ENCODE results near the gene VHLL. TPM values are rescaled to one million over a fixed set of nuclear protein-coding genes. Genes with fewer than 3 reads are reported as not detected.

The VHLL gene
- total and polyA plus RNA-seq, 7 experiments from 2014 or later = not detected

DNA sequence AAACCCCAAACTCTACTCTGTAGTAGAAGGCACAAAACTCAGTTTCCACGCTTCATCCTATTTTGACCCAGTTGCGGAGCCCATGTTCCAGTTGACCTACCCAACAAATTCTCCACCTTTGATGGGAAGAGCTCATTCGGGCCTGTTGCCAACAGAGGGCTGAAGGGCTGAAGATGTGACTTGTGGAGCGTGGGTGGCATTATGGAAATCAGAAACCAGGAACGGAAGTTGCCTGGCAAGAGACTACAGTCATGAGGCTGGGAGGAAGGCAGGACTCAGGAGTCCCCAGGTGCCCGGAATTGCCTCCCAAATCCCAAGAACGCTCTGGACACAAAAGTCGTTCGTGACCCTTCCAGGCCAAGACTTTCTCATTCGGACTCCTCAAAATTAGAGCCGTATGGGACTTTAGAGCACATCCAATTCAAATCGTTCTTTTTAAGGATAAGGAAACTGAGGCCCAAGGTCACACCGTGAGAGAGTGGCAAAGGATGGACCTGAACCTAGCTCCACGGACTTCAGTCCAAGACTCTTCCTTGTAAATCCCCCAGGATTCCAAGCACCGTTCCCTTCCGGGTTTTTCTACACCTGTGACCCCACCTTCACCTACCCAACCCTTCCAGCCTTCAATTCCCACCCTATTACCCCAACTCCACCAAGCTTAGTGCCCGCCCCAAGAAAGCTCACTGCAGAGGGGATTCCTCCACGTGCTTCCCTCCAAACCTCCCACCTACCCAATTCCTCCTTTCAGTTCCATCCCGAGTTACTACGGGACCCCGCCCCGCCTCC lies 17.2 kb downstream of the VHLL start:
- peak overlapping the region; percentile 93 for H3K4me3 ChIP-seq (ENCODE audit: low read length)
- no peaks in the 10 kb centered on the region for H3K9me3 ChIP-seq (ENCODE audit: control insufficient read depth in 2 of 3, low read length in 3 of 3)
- Mint-ChIP-seq H3K27me3 (peaks cover 0 to 3% (median 0%) of the 10 kb centered on the region in 5 donors), H3K9me3 (no peaks in the 10 kb centered on the region), H3K4me1 (peaks cover 29 to 51% (median 40%) of the 10 kb centered on the region in 7 donors), H3K4me3 (peak overlapping the region; percentile 85 to 99 (median 94)), H3K36me3 (peaks cover 6 to 24% (median 11%) of the 10 kb centered on the region in 5 donors), H3K27ac (peak overlapping the region; percentile 89 to 98 (median 94))
- H3K27me3 ChIP-seq (ENCODE audit: control insufficient read depth in 2 of 2, insufficient read depth in 2 of 2, low read length in 2 of 2) = no peaks in the 10 kb centered on the region
- ChIA-PET POLR2A (interaction anchor here (0.5 to 3.8 kb wide), 17 partner anchors 11 to 673 kb away, joined by 3 to 28 read pairs (median 3); partner anchors contain the start of genes CCT3, GLMP, GON4L and MEF2D), CTCF (interaction anchor here (0.5 to 1.4 kb wide), 2 partner anchors 12 to 56 kb away, joined by 3 read pairs; partner anchors contain the start of genes CCT3 and TSACC)
- H3K4me1 ChIP-seq (ENCODE audit: control insufficient read depth in 2 of 2, insufficient read depth in 2 of 2, low read length in 2 of 2) = peaks cover 15 to 22% of the 10 kb centered on the region in 2 donors
- intact Hi-C loops (cut with micrococcal nuclease) = loop anchor here (1.0 to 2.0 kb wide), 12 partner anchors 13 to 485 kb away; partner anchors contain the start of genes GLMP (in 2 of the 2), LAMTOR2 (in 2 of the 2), PRCC (in 2 of the 2) and SLC25A44 (in 2 of the 2)
- DNase-seq = peak in 1 of 9 donors; percentile 42
- no peak for ATAC-seq
- peak overlapping the region; percentile 89 for H3K27ac ChIP-seq (ENCODE audit: low read depth, low read length)
- peaks cover 7 to 27% (median 15%) of the 10 kb centered on the region in 3 experiments for H3K36me3 ChIP-seq (ENCODE audit: control insufficient read depth in 2 of 3, insufficient read depth in 3 of 3, low read length in 3 of 3)

DNA sequence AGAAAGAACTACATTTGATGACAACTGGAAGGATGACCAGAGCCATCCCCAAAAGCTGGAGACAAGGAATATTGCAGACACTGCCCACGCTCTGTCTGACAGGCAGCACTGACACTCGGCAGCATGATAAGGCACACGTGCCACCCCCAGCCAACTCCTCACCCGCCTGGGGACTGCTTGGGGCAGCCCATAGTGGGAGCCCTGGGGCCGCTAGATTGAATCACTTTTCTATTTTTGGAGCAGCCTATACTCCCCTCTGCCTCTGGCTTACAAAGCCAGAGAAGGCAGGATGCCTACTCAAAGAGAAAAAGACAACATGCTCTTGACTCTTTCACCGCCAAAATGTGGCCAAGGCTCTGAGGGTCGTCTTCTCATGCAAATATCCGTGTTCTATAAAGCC lies 17.8 kb downstream of the VHLL start:
- Mint-ChIP-seq H3K9me3 (no peaks in the 10 kb centered on the region), H3K27ac (peak overlapping the region in 8 of 9 donors; percentile 61 to 95 (median 92)), H3K27me3 (peaks cover 0 to 3% (median 0%) of the 10 kb centered on the region in 5 donors), H3K4me1 (peaks cover 29 to 51% (median 40%) of the 10 kb centered on the region in 7 donors), H3K36me3 (peaks cover 8 to 28% (median 14%) of the 10 kb centered on the region in 5 donors), H3K4me3 (peak overlapping the region; percentile 85 to 99 (median 94))
- Histone ChIP-seq H3K4me3 (ENCODE audit: low read length) (peak overlapping the region; percentile 93), H3K27me3 (ENCODE audit: control insufficient read depth in 2 of 2, insufficient read depth in 2 of 2, low read length in 2 of 2) (no peaks in the 10 kb centered on the region), H3K36me3 (ENCODE audit: control insufficient read depth in 2 of 3, insufficient read depth in 3 of 3, low read length in 3 of 3) (peaks cover 10 to 33% (median 21%) of the 10 kb centered on the region in 3 experiments), H3K9me3 (ENCODE audit: control insufficient read depth in 2 of 3, low read length in 3 of 3) (no peaks in the 10 kb centered on the region), H3K27ac (ENCODE audit: low read depth, low read length) (peak overlapping the region; percentile 89), H3K4me1 (ENCODE audit: control insufficient read depth in 2 of 2, insufficient read depth in 2 of 2, low read length in 2 of 2) (peaks cover 15 to 22% of the 10 kb centered on the region in 2 donors)
- ChIA-PET CTCF (interaction anchor here (0.5 to 1.4 kb wide), 3 partner anchors 13 to 57 kb away, joined by 3 read pairs; partner anchors contain the start of genes CCT3 and TSACC), POLR2A (interaction anchor here (1.1 to 3.8 kb wide), 7 partner anchors 10 to 591 kb away, joined by 3 to 28 read pairs (median 5); partner anchors contain the start of genes CCT3, GON4L, PMF1 and TSACC)
- DNase-seq (peak in 4 of 9 donors; percentile 12 to 47 (median 30)), ATAC-seq (no peak)
- intact Hi-C loops (cut with micrococcal nuclease) = no loop called here

DNA sequence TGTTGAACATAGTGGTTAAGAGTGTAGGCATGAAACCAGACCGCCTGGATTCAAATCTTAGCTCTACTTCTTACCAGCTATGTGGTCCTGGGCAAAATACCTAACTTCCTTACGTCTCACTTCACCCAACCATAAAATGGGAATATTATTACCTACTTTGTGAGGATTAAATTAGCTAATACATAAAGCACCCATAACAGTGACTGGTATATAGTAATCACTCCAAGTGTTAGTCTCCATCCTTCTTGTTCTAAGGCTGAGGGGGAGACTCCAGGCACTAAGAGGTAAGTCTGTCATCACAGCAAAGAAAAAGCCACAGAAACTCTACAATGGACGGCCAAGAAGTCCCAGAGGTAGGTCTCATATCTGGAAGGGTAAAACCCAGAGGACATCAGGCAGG lies 19.3 kb downstream of the VHLL start:
- H3K4me1 Mint-ChIP-seq = peaks cover 29 to 45% (median 40%) of the 10 kb centered on the region in 7 donors
- peak overlapping the region in 6 of 10 donors; percentile 15 to 97 (median 48) for H3K4me3 Mint-ChIP-seq
- no peaks in the 10 kb centered on the region for H3K27me3 ChIP-seq (ENCODE audit: control insufficient read depth in 2 of 2, insufficient read depth in 2 of 2, low read length in 2 of 2)
- no peaks in the 10 kb centered on the region for H3K9me3 Mint-ChIP-seq
- H3K27ac Mint-ChIP-seq = peak overlapping the region in 1 of 9 donors; percentile 26
- peaks cover 0 to 3% (median 0%) of the 10 kb centered on the region in 5 donors for H3K27me3 Mint-ChIP-seq
- DNase-seq (no peak), ATAC-seq (no peak)
- H3K36me3 Mint-ChIP-seq = peaks cover 8 to 35% (median 14%) of the 10 kb centered on the region in 5 donors
- no peaks in the 10 kb centered on the region for H3K9me3 ChIP-seq (ENCODE audit: control insufficient read depth in 2 of 3, low read length in 3 of 3)
- peaks cover 15 to 22% of the 10 kb centered on the region in 2 donors for H3K4me1 ChIP-seq (ENCODE audit: control insufficient read depth in 2 of 2, insufficient read depth in 2 of 2, low read length in 2 of 2)
- POLR2A ChIA-PET = interaction anchor here (0.6 to 3.8 kb wide), 2 partner anchors 9 to 347 kb away, joined by 3 to 26 read pairs; no protein-coding TSS in a partner anchor
- peaks cover 10 to 42% (median 22%) of the 10 kb centered on the region in 3 experiments for H3K36me3 ChIP-seq (ENCODE audit: control insufficient read depth in 2 of 3, insufficient read depth in 3 of 3, low read length in 3 of 3)
- no peak overlapping the region for H3K27ac ChIP-seq (ENCODE audit: low read depth, low read length)
- no peak overlapping the region for H3K4me3 ChIP-seq (ENCODE audit: low read length)
- intact Hi-C loops (cut with micrococcal nuclease) = no loop called here
- CTCF ChIA-PET = interaction anchor here (0.7 to 1.2 kb wide), 3 partner anchors 9 to 55 kb away, joined by 3 read pairs; no protein-coding TSS in a partner anchor

DNA sequence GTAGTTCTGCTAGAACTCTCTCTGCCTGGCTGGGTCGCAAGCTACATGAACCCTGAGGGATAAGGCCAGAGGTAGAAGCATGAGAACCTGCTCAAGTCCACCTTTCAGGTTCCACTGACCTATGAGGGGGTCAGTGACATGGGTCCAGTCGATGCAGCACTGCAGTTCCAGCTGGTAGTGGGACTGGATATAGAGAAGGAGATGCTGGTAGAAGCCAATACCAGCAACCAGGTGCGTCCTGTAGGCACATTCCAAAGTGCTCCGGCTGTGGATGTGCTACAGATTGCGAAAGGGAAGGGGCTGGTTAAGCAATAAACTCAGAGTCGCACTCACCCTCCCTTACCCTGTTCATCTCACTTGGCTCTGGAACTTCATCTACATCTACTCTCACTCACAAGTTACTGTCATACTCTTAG lies 22.1 kb downstream of the VHLL start:
- POLR2A ChIA-PET = no interaction called here
- H3K27me3 Mint-ChIP-seq = no peaks in the 10 kb centered on the region
- Histone ChIP-seq H3K9me3 (ENCODE audit: control insufficient read depth in 2 of 3, low read length in 3 of 3) (no peaks in the 10 kb centered on the region), H3K4me1 (ENCODE audit: control insufficient read depth in 2 of 2, insufficient read depth in 2 of 2, low read length in 2 of 2) (peaks cover 6 to 13% of the 10 kb centered on the region in 2 donors), H3K36me3 (ENCODE audit: control insufficient read depth in 2 of 3, insufficient read depth in 3 of 3, low read length in 3 of 3) (peaks cover 23 to 71% (median 40%) of the 10 kb centered on the region in 3 experiments), H3K4me3 (ENCODE audit: low read length) (no peak overlapping the region), H3K27me3 (ENCODE audit: control insufficient read depth in 2 of 2, insufficient read depth in 2 of 2, low read length in 2 of 2) (no peaks in the 10 kb centered on the region), H3K27ac (ENCODE audit: low read depth, low read length) (no peak overlapping the region)
- no peak overlapping the region for H3K4me3 Mint-ChIP-seq
- CTCF ChIA-PET = no interaction called here
- intact Hi-C loops (cut with micrococcal nuclease) = no loop called here
- H3K9me3 Mint-ChIP-seq = peaks cover 0 to 2% (median 0%) of the 10 kb centered on the region in 11 donors
- H3K36me3 Mint-ChIP-seq = peaks cover 18 to 54% (median 30%) of the 10 kb centered on the region in 5 donors
- no peak overlapping the region for H3K27ac Mint-ChIP-seq
- ATAC-seq (no peak), DNase-seq (no peak)
- peaks cover 16 to 27% (median 21%) of the 10 kb centered on the region in 7 donors for H3K4me1 Mint-ChIP-seq

DNA sequence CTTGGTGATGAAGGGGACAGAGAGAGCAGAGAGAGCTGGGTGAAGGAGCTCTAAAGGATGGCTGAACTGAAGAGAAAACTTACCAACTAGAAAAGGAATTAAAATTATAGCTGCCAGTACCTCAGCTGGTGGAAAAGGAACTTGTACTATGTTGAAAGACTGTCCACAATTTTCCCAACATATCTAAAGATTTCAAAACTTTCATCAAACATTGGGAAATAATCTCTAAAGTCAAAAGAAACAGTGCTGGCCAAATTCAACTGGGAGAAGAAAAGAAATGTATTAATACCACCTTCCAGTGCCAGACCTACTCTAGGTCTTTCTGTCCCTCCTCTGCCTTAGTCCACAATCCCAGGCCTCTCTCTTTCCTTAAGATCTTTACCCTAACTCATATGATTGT lies 22.6 kb downstream of the VHLL start:
- Mint-ChIP-seq H3K4me1 (peaks cover 13 to 22% (median 18%) of the 10 kb centered on the region in 7 donors), H3K27me3 (no peaks in the 10 kb centered on the region), H3K4me3 (no peak overlapping the region), H3K9me3 (peaks cover 0 to 2% (median 0%) of the 10 kb centered on the region in 11 donors), H3K36me3 (peaks cover 18 to 57% (median 30%) of the 10 kb centered on the region in 5 donors), H3K27ac (no peak overlapping the region)
- Histone ChIP-seq H3K4me3 (ENCODE audit: low read length) (no peak overlapping the region), H3K27ac (ENCODE audit: low read depth, low read length) (no peak overlapping the region), H3K27me3 (ENCODE audit: control insufficient read depth in 2 of 2, insufficient read depth in 2 of 2, low read length in 2 of 2) (no peaks in the 10 kb centered on the region), H3K36me3 (ENCODE audit: control insufficient read depth in 2 of 3, insufficient read depth in 3 of 3, low read length in 3 of 3) (peaks cover 26 to 75% (median 40%) of the 10 kb centered on the region in 3 experiments), H3K9me3 (ENCODE audit: control insufficient read depth in 2 of 3, low read length in 3 of 3) (no peaks in the 10 kb centered on the region), H3K4me1 (ENCODE audit: control insufficient read depth in 2 of 2, insufficient read depth in 2 of 2, low read length in 2 of 2) (peaks cover 2 to 9% of the 10 kb centered on the region in 2 donors)
- intact Hi-C loops (cut with micrococcal nuclease) = no loop called here
- CTCF ChIA-PET = no interaction called here
- POLR2A ChIA-PET = no interaction called here
- DNase-seq (no peak), ATAC-seq (no peak)

DNA sequence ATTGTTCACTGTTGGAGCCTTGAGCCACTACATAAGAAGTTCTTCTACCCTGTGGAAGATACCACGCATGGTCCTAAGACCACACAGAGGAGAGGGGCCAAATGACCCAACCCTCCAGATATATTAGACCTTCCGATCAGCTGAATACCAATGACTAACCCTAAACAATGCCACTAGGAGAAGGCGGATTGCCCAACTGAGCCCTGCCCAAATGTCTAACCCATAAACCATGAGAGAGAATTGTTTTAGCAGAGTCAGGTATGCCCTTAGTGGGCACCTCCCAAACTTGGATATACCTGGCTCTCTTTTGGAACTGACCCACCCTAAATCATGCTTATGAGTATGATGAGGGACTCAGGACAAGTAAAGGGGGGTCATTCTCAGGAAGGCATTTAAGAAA lies 28.8 kb downstream of the VHLL start:
- ChIA-PET CTCF (interaction anchor here (0.9 kb wide), 1 partner anchor 9 kb away, joined by 3 read pairs; no protein-coding TSS in a partner anchor), POLR2A (interaction anchor here (0.7 to 5.0 kb wide), 2 partner anchors 12 to 388 kb away, joined by 3 to 26 read pairs; partner anchors contain the start of gene SMG5)
- no peaks in the 10 kb centered on the region for H3K27me3 ChIP-seq (ENCODE audit: control insufficient read depth in 2 of 2, insufficient read depth in 2 of 2, low read length in 2 of 2)
- no peak overlapping the region for H3K4me3 ChIP-seq (ENCODE audit: low read length)
- H3K36me3 ChIP-seq (ENCODE audit: control insufficient read depth in 2 of 3, insufficient read depth in 3 of 3, low read length in 3 of 3) = peaks cover 37 to 89% (median 41%) of the 10 kb centered on the region in 3 experiments
- H3K4me1 Mint-ChIP-seq = peaks cover 0 to 7% (median 0%) of the 10 kb centered on the region in 7 donors
- ATAC-seq (no peak), DNase-seq (no peak)
- H3K27ac ChIP-seq (ENCODE audit: low read depth, low read length) = no peak overlapping the region
- no peak overlapping the region for H3K27ac Mint-ChIP-seq
- H3K36me3 Mint-ChIP-seq = peaks cover 18 to 61% (median 38%) of the 10 kb centered on the region in 5 donors
- no peak overlapping the region for H3K4me3 Mint-ChIP-seq
- H3K4me1 ChIP-seq (ENCODE audit: control insufficient read depth in 2 of 2, insufficient read depth in 2 of 2, low read length in 2 of 2) = no peaks in the 10 kb centered on the region
- intact Hi-C loops (cut with micrococcal nuclease) = no loop called here
- H3K9me3 ChIP-seq (ENCODE audit: control insufficient read depth in 2 of 3, low read length in 3 of 3) = no peaks in the 10 kb centered on the region
- H3K27me3 Mint-ChIP-seq = no peaks in the 10 kb centered on the region
- peaks cover 0 to 2% (median 0%) of the 10 kb centered on the region in 11 donors for H3K9me3 Mint-ChIP-seq
